Left ventricle myocardium inferior (tissue), 1 donor: ENCODE data around the gene NTS. TPM values are rescaled to one million over a fixed set of nuclear protein-coding genes. Genes with fewer than 3 reads are reported as not detected.

Experiments
- DNase-seq: peaks from one replicate; pipeline ENCODE4 v3.0.0-alpha.2; 2020
- H3K27ac ChIP-seq: fragments of 200-600 bp; replicated peaks from 2 replicates; pipeline ENCODE4 v1.8.0; 2021
- H3K27me3 ChIP-seq: fragments of 200-600 bp; 2 replicates; pipeline ENCODE4 v1.8.0; 2021; ENCODE audit warnings: low read depth
- H3K36me3 ChIP-seq: fragments of 200-600 bp; 2 replicates; pipeline ENCODE4 v1.8.0; 2021
- H3K4me1 ChIP-seq: fragments of 200-600 bp; 2 replicates; pipeline ENCODE4 v1.8.0; 2021
- H3K4me3 ChIP-seq: fragments of 200-600 bp; 2 replicates; pipeline ENCODE4 v1.8.0; 2021; ENCODE audit warnings: mild to moderate bottlenecking, moderate library complexity
- H3K9me3 ChIP-seq: fragments of 200-600 bp; replicated peaks from 2 replicates; pipeline ENCODE4 v1.8.0; 2021
- CTCF ChIP-seq: fragments of 200-600 bp; IDR thresholded peaks from 2 replicates; pipeline ENCODE4 v1.8.0; 2021; ENCODE audit warnings: antibody characterized with exemption, mild to moderate bottlenecking, borderline replicate concordance
- intact Hi-C: fragments of 100-400 bp; cut with micrococcal nuclease; formaldehyde crosslinking; loops from one replicate; pipeline ENCODE4 v1.11.0; 2022
- total RNA-seq: library from RNA; stranded (reverse); fragmentation: NEBNext Ultra II Directional; extraction: Animal tissue kit (Norgen Biotek cat#: 25700); gene quantifications from one replicate; pipeline ENCODE4 v1.2.1, GENCODE V29; 2021
- donor health status: DM: no; HTN: yes; CAD: no; lungs with severe emphysema.

Gene NTS
- total RNA-seq, 1 donor from 2014 or later: not detected

GRCh38 chr12:85833579-85833978, 40.5 kb upstream of the NTS start:
- intact Hi-C loops: no loop called here
- no peak for TF ChIP-seq CTCF
- no peak for DNase-seq
- Histone ChIP-seq H3K27me3 (no peaks in the 10 kb centered on the region), H3K27ac (peak overlapping the region; percentile 85), H3K4me1 (peaks cover 67% of the 10 kb centered on the region), H3K4me3 (peak overlapping the region; percentile 73), H3K36me3 (no peaks in the 10 kb centered on the region), H3K9me3 (no peaks in the 10 kb centered on the region)

- TF ChIP-seq CTCF: no peak
- Histone ChIP-seq H3K27ac (peak overlapping the region; percentile 85), H3K4me1 (peaks cover 67% of the 10 kb centered on the region), H3K36me3 (no peaks in the 10 kb centered on the region), H3K4me3 (peak overlapping the region; percentile 73), H3K9me3 (no peaks in the 10 kb centered on the region), H3K27me3 (no peaks in the 10 kb centered on the region)
- no peak for DNase-seq
- intact Hi-C loops: no loop called here
Measured at GRCh38 chr12:85834378-85834777, 39.7 kb upstream of the NTS start.

GRCh38 chr12:85835426-85836196, 38.5 kb upstream of the NTS start:
- no peak for DNase-seq
- peaks cover 56% of the 10 kb centered on the region for H3K4me1 ChIP-seq
- peak overlapping the region; percentile 85 for H3K27ac ChIP-seq
- intact Hi-C loops: no loop called here
- TF ChIP-seq CTCF: no peak
- H3K9me3 ChIP-seq: no peaks in the 10 kb centered on the region
- no peaks in the 10 kb centered on the region for H3K27me3 ChIP-seq
- no peaks in the 10 kb centered on the region for H3K36me3 ChIP-seq
- peak overlapping the region; percentile 73 for H3K4me3 ChIP-seq

- peak; percentile 58 for DNase-seq
- H3K9me3 ChIP-seq: no peaks in the 10 kb centered on the region
- H3K36me3 ChIP-seq: no peaks in the 10 kb centered on the region
- intact Hi-C loops: no loop called here
- H3K27me3 ChIP-seq: no peaks in the 10 kb centered on the region
- peak within 1 kb of the TSS; percentile 85 for H3K27ac ChIP-seq
- peaks cover 48% of the 10 kb centered on the region for H3K4me1 ChIP-seq
- peak within 1 kb of the TSS; percentile 73 for H3K4me3 ChIP-seq
- no peak for TF ChIP-seq CTCF
Measured at GRCh38 chr12:85836197-85837090, 37.7 kb upstream of the NTS start, which contains the start of gene RASSF9. RASSF9 (minus strand) TSS chr12:85836409; CDS start chr12:85836201, 208 bp downstream.

GRCh38 chr12:85843606-85844310, 30.3 kb upstream of the NTS start:
- Histone ChIP-seq H3K4me1 (no peaks in the 10 kb centered on the region), H3K27ac (no peak overlapping the region), H3K9me3 (no peaks in the 10 kb centered on the region), H3K4me3 (no peak overlapping the region), H3K36me3 (no peaks in the 10 kb centered on the region), H3K27me3 (no peaks in the 10 kb centered on the region)
- intact Hi-C loops: no loop called here
- no peak for DNase-seq
- TF ChIP-seq CTCF: no peak
